GM12878 (cell line): Measurements from ENCODE around the gene DCT. TPM values are rescaled to one million over a fixed set of nuclear protein-coding genes. Genes with fewer than 3 reads are reported as not detected.

Experiments used
- ATAC-seq: fragments of 200-7000 bp; cut with Tn5 transposase; 3 replicates; pipeline ENCODE4 v1.9.1; 2020; ENCODE audit warnings: mild to moderate bottlenecking, moderate library complexity
- BruUV-seq: library from RNA; stranded (reverse); fragments of 400-500 nt; replicated peaks from 2 replicates; lab custom pipeline; 2021; lab: Mats Ljungman, UMichigan
- CTCF ChIA-PET: fragments of 300-600 bp; sonication (Branson Sonifier 250); formaldehyde crosslinking; extraction: SDS; loops from one replicate; lab custom pipeline; 2021; ENCODE audit warnings: inconsistent platforms; lab: Yijun Ruan, JAX
- POLR2A ChIA-PET: fragments of 350-600 bp; formaldehyde crosslinking; extraction: SDS; loops from one replicate; lab custom pipeline; 2021; ENCODE audit warnings: inconsistent platforms; lab: Charles Lee
- RAD21 ChIA-PET: fragments of 300-600 bp; sonication (Branson Sonifier 250); formaldehyde crosslinking; loops from one replicate; lab custom pipeline; 2023; ENCODE audit warnings: antibody characterized with exemption; ENCODE audit not compliant: unreplicated experiment; lab: Charles Lee
- SMC1A ChIA-PET: fragments of 300-600 bp; sonication (Branson Sonifier 250); formaldehyde crosslinking; loops from one replicate; lab custom pipeline; 2023; ENCODE audit not compliant: unreplicated experiment, uncharacterized antibody; lab: Charles Lee
- DNase-seq: peaks from one replicate; pipeline ENCODE4 v3.0.0-alpha.2; 2011; ENCODE audit warnings: low read depth, low spot score
- FAIRE-seq: peaks from 3 replicates; lab custom pipeline; 2011; peaks lifted over from hg19 to GRCh38; lab: Jason Lieb, UNC
- H2AFZ ChIP-seq: 2 replicates; pipeline ENCODE4 v1.6.0; 2011; ENCODE audit warnings: low read depth, low read length, control low read depth; ENCODE audit not compliant: control insufficient read depth
- H3K27ac ChIP-seq: 2 replicates; pipeline ENCODE4 v1.5.1; 2011; ENCODE audit warnings: control low read depth; ENCODE audit not compliant: control insufficient read depth, insufficient read depth
- H3K27me3 ChIP-seq, 2 experiments: replicated peaks in 1 of 2; 2 replicates each; pipeline versions ENCODE4 v1.6.0 to v1.6.1; 2011; ENCODE audit warnings: low read length in 1 of 2; ENCODE audit not compliant: control insufficient read depth in 2 of 2, insufficient read depth in 2 of 2
- H3K36me3 ChIP-seq, 2 experiments: 2 replicates each; pipeline ENCODE4 v1.5.1; 2011; ENCODE audit warnings: low read length in 1 of 2; ENCODE audit not compliant: control insufficient read depth in 2 of 2, insufficient read depth in 2 of 2
- H3K4me1 ChIP-seq: 2 replicates; pipeline ENCODE4 v1.6.1; 2011; ENCODE audit warnings: mild to moderate bottlenecking, low read length, moderate library complexity, mixed read lengths; ENCODE audit not compliant: control insufficient read depth, insufficient read depth
- H3K4me2 ChIP-seq: 2 replicates; pipeline ENCODE4 v1.6.0; 2011; ENCODE audit warnings: control low read depth; ENCODE audit not compliant: control insufficient read depth, insufficient read depth
- H3K4me3 ChIP-seq: fragments of 200-600 bp; sonication (generic); 2 replicates; pipeline ENCODE4 v1.5.1; 2016
- H3K79me2 ChIP-seq: 2 replicates; pipeline ENCODE4 v1.6.0; 2011; ENCODE audit warnings: low read length; ENCODE audit not compliant: control insufficient read depth, insufficient read depth
- H3K9ac ChIP-seq: 2 replicates; pipeline ENCODE4 v1.8.0; 2011; ENCODE audit warnings: low read length, control low read depth, mixed read lengths; ENCODE audit not compliant: control insufficient read depth, insufficient read depth
- H3K9me3 ChIP-seq: replicated peaks from 3 replicates; pipeline ENCODE4 v1.5.1; 2011; ENCODE audit warnings: mild to moderate bottlenecking, low read length; ENCODE audit not compliant: control insufficient read depth, insufficient read depth
- H4K20me1 ChIP-seq: 2 replicates; pipeline ENCODE4 v1.6.0; 2011; ENCODE audit not compliant: control insufficient read depth, insufficient read depth
- CREM ChIP-seq: IDR thresholded peaks from 2 replicates; pipeline ENCODE4 v1.6.1; 2014; ENCODE audit warnings: antibody characterized with exemption, low read depth
- CTCF ChIP-seq, 3 experiments: IDR thresholded peaks in 2 of 3; conservative IDR thresholded peaks in 1 of 3; 2 replicates each; pipeline ENCODE4 v1.5.1; 2011; ENCODE audit warnings: low read depth in 3 of 3, low read length in 3 of 3, mild to moderate bottlenecking in 3 of 3, control low read depth in 2 of 3, moderate library complexity in 2 of 3, inconsistent platforms in 1 of 3, mixed read lengths in 1 of 3; ENCODE audit not compliant: control insufficient read depth in 2 of 3, insufficient read depth in 1 of 3; ENCODE audit errors: extremely low read depth in 1 of 3
- EED ChIP-seq: sonication (generic); IDR thresholded peaks from 2 replicates; pipeline ENCODE4 v1.6.1; 2016; ENCODE audit warnings: antibody characterized with exemption, low read depth
- EZH2 ChIP-seq: IDR thresholded peaks from 2 replicates; pipeline ENCODE4 v1.6.1; 2012; ENCODE audit warnings: low read depth, mild to moderate bottlenecking, control low read depth, inconsistent platforms, low read length, borderline replicate concordance; ENCODE audit not compliant: control insufficient read depth
- FOXM1 ChIP-seq: IDR thresholded peaks from 2 replicates; pipeline ENCODE4 v1.6.1; 2012; ENCODE audit warnings: low read depth, mild to moderate bottlenecking, inconsistent platforms, low read length, moderate library complexity
- HDGF ChIP-seq: fragments of 450-650 bp; IDR thresholded peaks from 2 replicates; pipeline ENCODE4 v1.6.1; 2016; ENCODE audit warnings: antibody characterized with exemption
- HSF1 ChIP-seq: fragments of 150-350 bp; IDR thresholded peaks from 2 replicates; pipeline ENCODE4 v1.6.1; 2014; ENCODE audit warnings: mild to moderate bottlenecking, low read depth, low read length
- PKNOX1 ChIP-seq: fragments of 450-650 bp; IDR thresholded peaks from 2 replicates; pipeline ENCODE4 v1.6.1; 2016; ENCODE audit warnings: mild to moderate bottlenecking
- TCF12 ChIP-seq: IDR thresholded peaks from 2 replicates; pipeline ENCODE4 v1.6.1; 2011; ENCODE audit warnings: low read depth, mild to moderate bottlenecking, low read length
- WGBS: methylation state at CpG from one replicate; pipeline ENCODE4 v1.1.6; 2016; ENCODE audit warnings: low lambda C conversion rate; ENCODE audit not compliant: insufficient replicate concordance, insufficient coverage; ENCODE audit errors: missing lambda C conversion rate; 5-methylcytosine and 5-hydroxymethylcytosine counted together
- in situ Hi-C: fragments of 300-500 bp; cut with MboI; formaldehyde crosslinking; loops from 9 replicates; pipeline ENCODE4 v1.14.3; 2018; ENCODE audit warnings: mixed read lengths
- intact Hi-C: fragments of 100-400 bp; cut with micrococcal nuclease; formaldehyde crosslinking; loops from one replicate; pipeline ENCODE4 v1.14.2; 2022; ENCODE audit not compliant: unreplicated experiment
- polyA plus RNA-seq, 11 experiments: library from polyadenylated mRNA; depleted of rRNA in 4 of 11; unstranded in 6 of 11; stranded (reverse) in 5 of 11; fragments of >200 nt; fragmentation: Nextera tagmentation in 4 of 11; fragmentation: Illumina TruSeq in 1 of 11; extraction: Ambion mirVana in 4 of 11; extraction: Trizol in 1 of 11; gene quantifications; 1 replicate in 1 of 11; 2 replicates in 10 of 11; pipeline versions ENCODE4 v1.2.1 to v1.2.3, GENCODE V29; 2011 to 2016; ENCODE audit warnings: inconsistent platforms in 2 of 11, missing spikeins in 2 of 11, low read depth in 1 of 11
- total RNA-seq, 4 experiments: library from RNA; depleted of rRNA in 3 of 4; stranded (reverse); fragments of >200 nt in 3 of 4; fragmentation: Illumina TruSeq in 1 of 4; extraction: Trizol in 1 of 4; gene quantifications; 2 replicates each; pipeline versions ENCODE4 v1.2.1 to v1.2.3, GENCODE V29; 2013 to 2021

DCT gene
- total and polyA plus RNA-seq, 10 of the 15 experiments (the other 5 are each of a cell fraction or from before 2014, with no cell fraction given), result 0.04 to 0.29 TPM; not detected in 8

- TF ChIP-seq EED, result no peak
- TF ChIP-seq PKNOX1, result no peak
- H3K36me3 ChIP-seq, result no peaks in the 10 kb centered on the region
- no peaks in the 10 kb centered on the region for H4K20me1 ChIP-seq
- ChIA-PET SMC1A (no interaction called here), POLR2A (no interaction called here), RAD21 (no interaction called here), CTCF (interaction anchor here (1.3 kb wide), 1 partner anchor 80 kb away, joined by 3 read pairs; no protein-coding TSS in a partner anchor)
- H3K4me2 ChIP-seq, result no peak overlapping the region
- no peak overlapping the region for H3K27ac ChIP-seq
- no peaks in the 10 kb centered on the region for H3K9me3 ChIP-seq
- in situ Hi-C loops, result no loop called here
- no peak for ATAC-seq
- H3K9ac ChIP-seq, result no peak overlapping the region
- intact Hi-C loops, result no loop called here
- no peak for FAIRE-seq
- no peak for DNase-seq
- no peak overlapping the region for H2AFZ ChIP-seq
- WGBS, result 0% methylated on average over 1 of the region's 1 CpG
- BruUV-seq, result no TSS peak
- H3K4me1 ChIP-seq, result no peaks in the 10 kb centered on the region
- no peaks in the 10 kb centered on the region; a peak in 1 of 4 replicates for H3K27me3 ChIP-seq
- no peak overlapping the region for H3K4me3 ChIP-seq
- no peaks in the 10 kb centered on the region for H3K79me2 ChIP-seq
These were observed 37.0 kb upstream of the DCT start for GRCh38 chr13:94516456-94516855.

- 81% methylated on average over 4 of the region's 4 CpGs for WGBS
- Histone ChIP-seq H3K4me1 (no peaks in the 10 kb centered on the region), H3K9me3 (no peaks in the 10 kb centered on the region)
- BruUV-seq, result no TSS peak
- no peak for TF ChIP-seq CREM
- no peak for TF ChIP-seq FOXM1
- TF ChIP-seq EZH2, result no peak
- TF ChIP-seq CTCF (IDR thresholded peaks at IDR 0.05 in 2 of 3, conservative IDR thresholded peaks at IDR 0.05 in 1 of 3; ENCODE audit: control insufficient read depth in 2 of 3, extremely low read depth in 1 of 3, insufficient read depth in 1 of 3, low read depth in 3 of 3, low read length in 3 of 3), result no peak
- TF ChIP-seq HSF1, result no peak
- TF ChIP-seq HDGF, result no peak
- no peak for TF ChIP-seq TCF12
- TF ChIP-seq, all 136 proteins: peak for 0
- SMC1A ChIA-PET, result no interaction called here
- CTCF ChIA-PET, result interaction anchor here (1.3 kb wide), 1 partner anchor 79 kb away, joined by 3 read pairs; no protein-coding TSS in a partner anchor
- Histone ChIP-seq H3K27me3 (no peaks in the 10 kb centered on the region; a peak in 1 of 4 replicates), H3K9ac (no peak overlapping the region), H3K4me2 (no peak overlapping the region), H3K79me2 (no peaks in the 10 kb centered on the region), H4K20me1 (no peaks in the 10 kb centered on the region), H2AFZ (no peak overlapping the region), H3K4me3 (no peak overlapping the region), H3K36me3 (no peaks in the 10 kb centered on the region), H3K27ac (no peak overlapping the region)
- RAD21 ChIA-PET, result no interaction called here
- ATAC-seq, result no peak
- in situ Hi-C loops, result no loop called here
- no peak for DNase-seq
- intact Hi-C loops, result no loop called here
- FAIRE-seq, result no peak
- POLR2A ChIA-PET, result no interaction called here
These were observed 36.4 kb upstream of the DCT start for GRCh38 chr13:94515911-94516310.
